B cell (primary cell): ENCODE data around the gene ADAMTSL2. TPM values are rescaled to one million over a fixed set of nuclear protein-coding genes. Genes with fewer than 3 reads are reported as not detected.

ENCODE experiments used
- ATAC-seq: fragments of 200-7000 bp; cut with Tn5 transposase; one replicate; pipeline ENCODE4 v1.10.0; 2021; ENCODE audit warnings: low read depth, mild to moderate bottlenecking, moderate number of reproducible peaks, moderate library complexity
- CTCF ChIA-PET: fragments of 350-600 bp; sonication (Branson Sonifier 250); formaldehyde crosslinking; loops from one replicate; lab custom pipeline; 2021; ENCODE audit warnings: antibody characterized with exemption, inconsistent platforms; lab: Charles Lee
- POLR2A ChIA-PET: fragments of 350-600 bp; sonication (Branson Sonifier 250); formaldehyde crosslinking; loops from one replicate; lab custom pipeline; 2021; ENCODE audit warnings: antibody characterized with exemption; lab: Charles Lee
- DNase-seq: peaks from one replicate; pipeline ENCODE4 v3.0.0; 2013
- H2AFZ ChIP-seq: 2 replicates; pipeline ENCODE4 v1.6.1; 2012; ENCODE audit warnings: mild to moderate bottlenecking, low read depth, low read length; ENCODE audit not compliant: insufficient read depth, poor library complexity, severe bottlenecking
- H3K27ac ChIP-seq, 2 donors: 1 replicate in 1 of 2; 2 replicates in 1 of 2; pipeline ENCODE4 v1.5.1; 2012 to 2013; ENCODE audit warnings: low read length in 2 of 2, mild to moderate bottlenecking in 2 of 2, moderate library complexity in 1 of 2
- H3K27me3 ChIP-seq, 4 experiments: fragments of 200-600 bp in 1 of 4; sonication (generic) in 1 of 4; replicated peaks in 1 of 4; 1 replicate in 2 of 4; 2 replicates in 2 of 4; pipeline versions ENCODE4 v1.6.1 to v1.7.0; 2013 to 2016; ENCODE audit warnings: low read length in 3 of 4, mild to moderate bottlenecking in 2 of 4, mixed read lengths in 1 of 4, moderate library complexity in 1 of 4; ENCODE audit not compliant: insufficient read depth in 4 of 4, control insufficient read depth in 3 of 4; ENCODE audit errors: control extremely low read depth in 1 of 4
- H3K36me3 ChIP-seq, 2 experiments: replicated peaks in 1 of 2; 1 replicate in 1 of 2; 2 replicates in 1 of 2; pipeline versions ENCODE4 v1.6.1 to v1.7.1; 2013; ENCODE audit warnings: low read length in 1 of 2; ENCODE audit not compliant: insufficient read depth in 2 of 2, control insufficient read depth in 1 of 2; ENCODE audit errors: control extremely low read depth in 1 of 2, extremely low read depth in 1 of 2
- H3K4me1 ChIP-seq, 2 donors: fragments of 200-600 bp in 1 of 2; sonication (generic) in 1 of 2; 1 replicate in 1 of 2; 2 replicates in 1 of 2; pipeline versions ENCODE4 v1.5.1 to v1.6.1; 2013 to 2017; ENCODE audit warnings: low read length in 2 of 2; ENCODE audit not compliant: control insufficient read depth in 2 of 2, insufficient read depth in 2 of 2
- H3K4me2 ChIP-seq: replicated peaks from 2 replicates; pipeline ENCODE3; 2012; ENCODE audit warnings: mild to moderate bottlenecking, low read depth, low read length; ENCODE audit not compliant: poor library complexity, severe bottlenecking
- H3K4me3 ChIP-seq, 5 experiments: fragments of 200-600 bp in 1 of 5; sonication (generic) in 1 of 5; 1 replicate in 3 of 5; 2 replicates in 2 of 5; pipeline versions ENCODE4 v1.5.1 to v1.7.0; 2011 to 2016; ENCODE audit warnings: low read length in 4 of 5, mild to moderate bottlenecking in 4 of 5, low read depth in 2 of 5, control low read depth in 1 of 5, moderate library complexity in 1 of 5; ENCODE audit not compliant: insufficient read depth in 1 of 5; ENCODE audit errors: control extremely low read depth in 1 of 5, extremely low read depth in 1 of 5
- H3K79me2 ChIP-seq: fragments of 200-600 bp; sonication (generic); one replicate; pipeline ENCODE4 v1.6.0; 2016; ENCODE audit warnings: low read length; ENCODE audit not compliant: control insufficient read depth, insufficient read depth
- H3K9ac ChIP-seq: fragments of 200-600 bp; sonication (generic); 2 replicates; pipeline ENCODE4 v1.6.1; 2017; ENCODE audit warnings: mild to moderate bottlenecking, low read length, moderate library complexity
- H3K9me3 ChIP-seq, 3 donors: one replicate each; pipeline versions ENCODE4 v1.6.1 to v1.7.1; 2013; ENCODE audit warnings: low read length in 2 of 3; ENCODE audit not compliant: control insufficient read depth in 2 of 3, insufficient read depth in 1 of 3; ENCODE audit errors: control extremely low read depth in 1 of 3
- H4K20me1 ChIP-seq: 2 replicates; pipeline ENCODE4 v1.6.0; 2012; ENCODE audit warnings: mild to moderate bottlenecking, low read length; ENCODE audit not compliant: insufficient read depth, control insufficient read depth, poor library complexity, severe bottlenecking
- H3K27ac Mint-ChIP-seq: one replicate; pipeline ENCODE4 v1.8.0; 2021; ENCODE audit warnings: mixed read lengths
- H3K27me3 Mint-ChIP-seq: one replicate; pipeline ENCODE4 v1.8.0; 2021; ENCODE audit warnings: mixed read lengths
- H3K4me1 Mint-ChIP-seq: one replicate; pipeline ENCODE4 v1.8.0; 2021; ENCODE audit warnings: mixed read lengths
- H3K4me3 Mint-ChIP-seq: one replicate; pipeline ENCODE4 v1.8.0; 2021; ENCODE audit warnings: mixed read lengths
- H3K9me3 Mint-ChIP-seq: one replicate; pipeline ENCODE4 v1.8.0; 2022; ENCODE audit warnings: mixed read lengths; ENCODE audit not compliant: insufficient read depth
- CTCF ChIP-seq: fragments of 200-600 bp; IDR thresholded peaks from one replicate; pipeline ENCODE4 v1.8.0; 2022; ENCODE audit warnings: antibody characterized with exemption, mild to moderate bottlenecking
- EZH2 ChIP-seq: IDR thresholded peaks from 2 replicates; pipeline ENCODE4 v1.6.1; 2012; ENCODE audit warnings: borderline replicate concordance, low read depth, mild to moderate bottlenecking, moderate library complexity, low read length; ENCODE audit not compliant: insufficient read depth, poor library complexity, severe bottlenecking
- WGBS: methylation state at CpG from one replicate; pipeline ENCODE4 v1.1.5; 2013; ENCODE audit warnings: missing lambda C conversion rate; ENCODE audit not compliant: insufficient coverage; 5-methylcytosine and 5-hydroxymethylcytosine counted together
- intact Hi-C: fragments of 100-400 bp; cut with micrococcal nuclease; formaldehyde crosslinking; loops from one replicate; pipeline ENCODE4 v1.10.0; 2022
- polyA plus RNA-seq: library from polyadenylated mRNA; depleted of rRNA; stranded (reverse); fragments of >200 nt; gene quantifications from 2 replicates; pipeline ENCODE4 v1.2.3, GENCODE V29; 2012
- total RNA-seq, 2 donors: library from RNA; stranded (reverse); fragments of 120-200 nt in 1 of 2; gene quantifications; 1 replicate in 1 of 2; 2 replicates in 1 of 2; pipeline versions ENCODE4 v1.2.3 to v1.2.4, GENCODE V29; 2013 to 2022

Gene ADAMTSL2
- total and polyA plus RNA-seq, 2 donors (not counting 1 experiment from before 2014, with no cell fraction given): 0.03 TPM; not detected in 1

GRCh38 chr9:133593587-133594253 is 59.2 kb downstream of the ADAMTSL2 start:
- Histone ChIP-seq H3K79me2 (no peaks in the 10 kb centered on the region), H3K36me3 (no peaks in the 10 kb centered on the region), H3K27me3 (peaks cover 0 to 3% (median 0%) of the 10 kb centered on the region in 4 experiments), H3K4me3 (no peak overlapping the region), H2AFZ (no peak overlapping the region), H4K20me1 (no peaks in the 10 kb centered on the region), H3K4me2 (no peak overlapping the region), H3K9me3 (peaks cover 1 to 40% (median 19%) of the 10 kb centered on the region in 3 donors), H3K9ac (no peak overlapping the region), H3K27ac (no peak overlapping the region), H3K4me1 (no peaks in the 10 kb centered on the region)
- ChIA-PET POLR2A (no interaction called here), CTCF (no interaction called here)
- TF ChIP-seq CTCF (no peak), EZH2 (no peak)
- 86% methylated on average over 14 of the region's 15 CpGs for WGBS
- Mint-ChIP-seq H3K4me3 (no peak overlapping the region), H3K27ac (no peak overlapping the region), H3K9me3 (peaks cover 7% of the 10 kb centered on the region), H3K4me1 (no peaks in the 10 kb centered on the region), H3K27me3 (peaks cover 13% of the 10 kb centered on the region)
- intact Hi-C loops: no loop called here
- DNase-seq (no peak), ATAC-seq (no peak)

GRCh38 chr9:133594310-133594709 is 59.8 kb downstream of the ADAMTSL2 start:
- CTCF ChIA-PET: no interaction called here
- ATAC-seq: no peak

More at GRCh38 chr9:133594310-133594709, 59.8 kb downstream of the ADAMTSL2 start:
- no peak overlapping the region for H3K9ac ChIP-seq
- H4K20me1 ChIP-seq: no peaks in the 10 kb centered on the region
- H3K27me3 ChIP-seq: peaks cover 0 to 3% (median 0%) of the 10 kb centered on the region in 4 experiments
- no peak overlapping the region for H2AFZ ChIP-seq
- no peak overlapping the region for H3K27ac Mint-ChIP-seq
- H3K4me2 ChIP-seq: no peak overlapping the region
- no peaks in the 10 kb centered on the region for H3K36me3 ChIP-seq
- DNase-seq: no peak
- H3K27me3 Mint-ChIP-seq: peaks cover 13% of the 10 kb centered on the region
- H3K9me3 Mint-ChIP-seq: peaks cover 7% of the 10 kb centered on the region
- H3K4me3 ChIP-seq: no peak overlapping the region
- 100% methylated on average over 2 of the region's 2 CpGs for WGBS
- H3K4me1 Mint-ChIP-seq: no peaks in the 10 kb centered on the region
- no peaks in the 10 kb centered on the region for H3K79me2 ChIP-seq
- H3K9me3 ChIP-seq: peaks cover 1 to 46% (median 19%) of the 10 kb centered on the region in 3 donors
- H3K27ac ChIP-seq: no peak overlapping the region
- intact Hi-C loops: no loop called here
- H3K4me1 ChIP-seq: no peaks in the 10 kb centered on the region
- no peak overlapping the region for H3K4me3 Mint-ChIP-seq
- no peak for TF ChIP-seq EZH2
- TF ChIP-seq CTCF: no peak
- POLR2A ChIA-PET: no interaction called here
